Measurements from ENCODE around the gene FAM83C.

The FAM83C gene

DNA sequence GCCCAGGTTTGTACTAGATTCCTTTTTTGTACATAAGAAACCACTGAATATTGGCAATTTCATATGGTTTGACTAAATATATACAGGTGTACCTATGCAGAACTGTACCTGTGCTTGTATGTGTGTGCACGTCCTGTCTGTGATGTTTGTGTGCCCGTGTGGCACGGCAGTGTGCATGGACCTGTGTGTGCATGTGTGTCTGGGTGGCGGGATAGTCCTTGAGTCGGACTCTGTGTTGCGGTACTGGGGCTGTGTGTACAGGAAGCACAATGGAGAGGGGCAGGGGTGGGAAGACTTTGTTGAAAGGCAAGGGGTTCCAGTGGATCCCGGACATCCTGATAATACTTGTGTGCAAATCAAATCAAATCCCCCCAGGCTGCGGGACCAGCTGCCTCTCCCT lies 3.4 kb upstream of the FAM83C start:
- no peak overlapping the region for H3K9ac ChIP-seq
- no peaks in the 10 kb centered on the region for H3K36me3 ChIP-seq (ENCODE audit: insufficient read depth)
- no peak overlapping the region for H3K27ac ChIP-seq

DNA sequence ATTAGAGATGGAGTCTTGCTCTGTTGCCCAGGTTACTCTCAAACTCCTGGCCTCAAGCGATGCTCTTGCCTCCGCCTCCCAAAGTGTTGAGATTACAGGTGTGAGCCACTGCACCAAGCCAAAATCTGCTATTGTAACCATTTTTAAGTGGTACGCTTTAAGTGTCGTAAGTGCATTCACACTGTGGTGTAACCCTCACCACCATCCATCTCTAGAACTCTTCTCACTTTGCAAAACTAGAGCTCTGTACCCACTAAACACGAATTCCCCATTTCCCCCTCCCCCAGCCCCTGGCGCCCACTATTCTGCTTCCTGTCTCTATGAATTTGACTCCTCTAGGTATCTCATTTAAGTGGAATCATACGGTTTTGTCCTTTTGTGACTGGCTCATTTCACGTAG lies 2.8 kb upstream of the FAM83C start:
- Histone ChIP-seq H3K4me3 (IDR thresholded peaks at IDR 0.05; ENCODE audit: insufficient read depth, low read depth, low read length) (no peak overlapping the region), H3K4me1 (ENCODE audit: low read depth, poor library complexity, severe bottlenecking) (no peaks in the 10 kb centered on the region), H4K20me1 (ENCODE audit: insufficient read depth) (no peaks in the 10 kb centered on the region), H3K27me3 (ENCODE audit: insufficient read depth, low read depth) (peaks cover 3% of the 10 kb centered on the region; the same call in 1 of the 2 replicates), H3K4me2 (no peak overlapping the region), H3K79me2 (ENCODE audit: insufficient read depth, low read depth) (no peaks in the 10 kb centered on the region), H3K36me3 (ENCODE audit: insufficient read depth) (no peaks in the 10 kb centered on the region), H2AFZ (ENCODE audit: low read depth) (no peak overlapping the region), H3K27ac (no peak overlapping the region), H3K9ac (no peak overlapping the region)
- TF ChIP-seq, protein P1, sequence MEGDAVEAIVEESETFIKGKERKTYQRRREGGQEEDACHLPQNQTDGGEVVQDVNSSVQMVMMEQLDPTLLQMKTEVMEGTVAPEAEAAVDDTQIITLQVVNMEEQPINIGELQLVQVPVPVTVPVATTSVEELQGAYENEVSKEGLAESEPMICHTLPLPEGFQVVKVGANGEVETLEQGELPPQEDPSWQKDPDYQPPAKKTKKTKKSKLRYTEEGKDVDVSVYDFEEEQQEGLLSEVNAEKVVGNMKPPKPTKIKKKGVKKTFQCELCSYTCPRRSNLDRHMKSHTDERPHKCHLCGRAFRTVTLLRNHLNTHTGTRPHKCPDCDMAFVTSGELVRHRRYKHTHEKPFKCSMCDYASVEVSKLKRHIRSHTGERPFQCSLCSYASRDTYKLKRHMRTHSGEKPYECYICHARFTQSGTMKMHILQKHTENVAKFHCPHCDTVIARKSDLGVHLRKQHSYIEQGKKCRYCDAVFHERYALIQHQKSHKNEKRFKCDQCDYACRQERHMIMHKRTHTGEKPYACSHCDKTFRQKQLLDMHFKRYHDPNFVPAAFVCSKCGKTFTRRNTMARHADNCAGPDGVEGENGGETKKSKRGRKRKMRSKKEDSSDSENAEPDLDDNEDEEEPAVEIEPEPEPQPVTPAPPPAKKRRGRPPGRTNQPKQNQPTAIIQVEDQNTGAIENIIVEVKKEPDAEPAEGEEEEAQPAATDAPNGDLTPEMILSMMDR (conservative IDR thresholded peaks at IDR 0.05; ENCODE audit: low read depth, low read length), result no peak

More for the DNA sequence above, 3.4 kb upstream of the FAM83C start:
- Histone ChIP-seq H3K4me2 (no peak overlapping the region), H2AFZ (ENCODE audit: low read depth) (no peak overlapping the region), H3K4me1 (ENCODE audit: low read depth, poor library complexity, severe bottlenecking) (no peaks in the 10 kb centered on the region), H3K4me3 (IDR thresholded peaks at IDR 0.05; ENCODE audit: insufficient read depth, low read depth, low read length) (no peak overlapping the region), H3K79me2 (ENCODE audit: insufficient read depth, low read depth) (no peaks in the 10 kb centered on the region), H4K20me1 (ENCODE audit: insufficient read depth) (no peaks in the 10 kb centered on the region), H3K27me3 (ENCODE audit: insufficient read depth, low read depth) (no peaks in the 10 kb centered on the region; the same call in 1 of the 2 replicates)
- TF ChIP-seq, protein P1 (conservative IDR thresholded peaks at IDR 0.05; ENCODE audit: low read depth, low read length), result no peak

DNA sequence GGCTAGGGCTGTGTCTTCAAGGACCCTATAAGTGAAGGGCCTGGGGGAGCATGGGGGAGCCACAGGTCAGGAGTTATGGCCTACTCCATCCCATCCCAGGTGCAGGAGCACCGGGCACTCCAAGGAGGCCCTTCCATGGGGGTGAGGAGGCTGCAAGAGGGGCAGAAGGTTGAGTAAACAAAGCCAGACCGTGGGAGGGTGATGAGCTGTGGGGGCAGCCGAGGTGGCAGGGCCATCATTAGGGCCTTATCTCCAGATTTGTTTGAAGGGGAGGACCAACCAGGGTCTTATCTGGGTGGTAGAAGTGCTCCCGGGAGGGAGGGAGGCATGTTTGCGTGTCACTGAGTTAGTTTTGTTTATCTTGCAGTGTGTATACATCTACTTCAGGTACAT lies 2.1 kb upstream of the FAM83C start:
- Histone ChIP-seq H3K79me2 (ENCODE audit: insufficient read depth, low read depth) (no peaks in the 10 kb centered on the region), H4K20me1 (ENCODE audit: insufficient read depth) (no peaks in the 10 kb centered on the region), H3K27ac (no peak overlapping the region), H3K9ac (no peak overlapping the region), H2AFZ (ENCODE audit: low read depth) (no peak overlapping the region), H3K4me3 (IDR thresholded peaks at IDR 0.05; ENCODE audit: insufficient read depth, low read depth, low read length) (no peak overlapping the region), H3K4me2 (no peak overlapping the region), H3K27me3 (ENCODE audit: insufficient read depth, low read depth) (peaks cover 4% of the 10 kb centered on the region; the same call in 1 of the 2 replicates), H3K36me3 (ENCODE audit: insufficient read depth) (no peaks in the 10 kb centered on the region), H3K4me1 (ENCODE audit: low read depth, poor library complexity, severe bottlenecking) (no peaks in the 10 kb centered on the region)
- TF ChIP-seq, protein P1 (conservative IDR thresholded peaks at IDR 0.05; ENCODE audit: low read depth, low read length), result no peak

DNA sequence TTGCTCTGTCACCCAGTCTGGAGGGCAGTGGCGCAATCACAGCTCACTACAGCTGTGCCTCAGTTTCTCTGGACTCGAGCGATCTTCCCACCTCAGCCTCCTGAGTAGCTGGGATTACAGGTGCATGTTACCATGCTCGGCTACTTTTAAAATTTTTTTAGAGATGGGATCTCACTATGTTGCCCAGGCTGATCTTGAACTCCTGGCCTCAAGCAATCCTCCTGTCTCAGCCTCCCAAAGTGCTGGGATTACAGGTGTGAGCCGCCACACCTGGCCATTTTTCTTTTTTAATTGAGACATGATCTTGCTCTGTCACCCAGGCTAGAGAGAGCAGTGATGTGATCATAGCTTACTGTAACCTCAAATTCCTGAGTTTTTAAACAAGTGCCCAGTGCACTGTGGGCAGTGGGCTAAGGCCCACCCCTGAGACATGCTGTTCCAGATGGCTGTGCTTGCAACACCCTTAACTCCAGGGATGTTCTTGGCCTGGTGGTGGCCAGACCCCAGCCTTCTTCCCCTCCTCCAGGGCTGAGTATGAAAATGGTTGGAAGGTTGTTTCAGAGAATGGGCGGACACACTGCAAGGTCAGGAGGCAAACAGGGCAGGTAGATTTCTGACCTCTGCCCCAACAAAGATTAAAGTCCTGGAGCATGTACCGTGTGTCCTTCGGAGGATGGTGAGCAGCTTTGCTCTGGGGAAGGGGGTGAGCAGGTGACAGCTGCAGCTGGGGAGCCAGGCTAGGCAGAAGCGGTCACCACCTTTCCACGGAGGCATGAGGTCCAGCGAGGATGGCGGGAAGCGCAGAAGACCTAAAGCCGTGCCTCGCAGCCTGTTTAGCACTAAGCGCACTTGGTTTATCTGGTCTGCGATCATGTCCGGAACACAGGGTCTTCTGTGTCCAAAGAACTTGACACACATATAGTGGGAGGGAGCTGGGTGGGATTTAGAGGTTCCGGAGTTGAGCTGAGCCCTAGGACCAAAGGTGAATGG lies 1.4 kb upstream of the FAM83C start:
- H3K79me2 ChIP-seq (ENCODE audit: insufficient read depth, low read depth), result no peaks in the 10 kb centered on the region
- no peak overlapping the region for H3K4me3 ChIP-seq (IDR thresholded peaks at IDR 0.05; ENCODE audit: insufficient read depth, low read depth, low read length)
- TF ChIP-seq, protein P1 (conservative IDR thresholded peaks at IDR 0.05; ENCODE audit: low read depth, low read length), result no peak
- H3K27me3 ChIP-seq (ENCODE audit: insufficient read depth, low read depth), result peaks cover 8% of the 10 kb centered on the region; the same call in 1 of the 2 replicates
- H4K20me1 ChIP-seq (ENCODE audit: insufficient read depth), result no peaks in the 10 kb centered on the region
- no peak overlapping the region for H3K27ac ChIP-seq
- H3K4me2 ChIP-seq, result no peak overlapping the region
- no peak overlapping the region for H3K9ac ChIP-seq
- no peaks in the 10 kb centered on the region for H3K4me1 ChIP-seq (ENCODE audit: low read depth, poor library complexity, severe bottlenecking)
- no peak overlapping the region for H2AFZ ChIP-seq (ENCODE audit: low read depth)
- no peaks in the 10 kb centered on the region for H3K36me3 ChIP-seq (ENCODE audit: insufficient read depth)

Measured in KMS-11 (cell line).